ENCODE data around the gene KDM4D.
"Not testable (repeated sequence)": the region's sequence is repeated elsewhere in the genome, so short reads cannot be mapped to it uniquely, and the experiment has no call there.

Gene KDM4D

DNA sequence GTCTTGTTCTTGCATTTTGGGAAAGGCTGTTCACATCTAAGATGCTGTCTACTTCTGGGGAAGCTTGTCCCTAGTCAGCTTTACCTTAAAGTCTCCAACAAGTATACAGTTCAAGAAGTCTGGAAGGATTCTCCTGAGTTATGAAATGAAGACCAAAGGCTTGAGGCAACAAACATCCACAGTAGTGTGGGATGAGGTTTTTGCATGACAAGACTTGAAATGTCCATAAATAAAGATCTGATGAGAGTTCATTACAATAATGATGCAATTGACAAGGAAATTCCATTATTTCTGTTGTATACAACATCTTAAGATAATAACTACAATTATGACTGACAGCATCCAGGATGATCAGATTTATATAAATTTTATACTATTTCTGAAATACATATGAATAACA lies 30.2 kb downstream of the KDM4D start:
- Histone ChIP-seq H3K4me3 (ENCODE audit: low read depth, low read length) (no peak overlapping the region), H3K27me3 (ENCODE audit: control insufficient read depth, insufficient read depth, low read length) (no peaks in the 10 kb centered on the region), H3K4me2 (ENCODE audit: low read length) (no peak overlapping the region), H2AFZ (no peak overlapping the region), H3K36me3 (ENCODE audit: control insufficient read depth, insufficient read depth, low read length) (no peaks in the 10 kb centered on the region), H3K9ac (no peak overlapping the region), H3K79me2 (no peaks in the 10 kb centered on the region), H3K27ac (no peak overlapping the region), H3K4me1 (no peaks in the 10 kb centered on the region), H3K9me3 (ENCODE audit: control insufficient read depth, low read length) (no peaks in the 10 kb centered on the region)
- no peak for TF ChIP-seq CTCF (IDR thresholded peaks at IDR 0.05)

DNA sequence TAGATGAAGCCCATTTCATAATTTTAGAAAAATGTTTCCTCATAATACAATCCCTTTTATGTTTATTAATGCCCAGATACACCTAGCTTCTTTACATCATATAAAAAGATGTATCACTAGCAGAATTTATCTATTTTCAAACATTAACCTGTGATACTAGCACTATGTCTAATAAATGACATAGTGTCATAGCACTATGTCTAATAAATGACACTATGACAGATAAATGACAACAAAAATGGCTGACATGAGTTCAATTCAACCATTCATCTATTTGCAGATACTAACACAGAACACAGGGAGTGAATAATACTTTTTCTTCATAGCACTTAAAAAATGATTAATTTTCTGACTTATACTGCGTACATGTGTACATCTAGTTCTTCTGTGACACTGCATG lies 32.1 kb downstream of the KDM4D start:
- no peaks in the 10 kb centered on the region for H3K27me3 ChIP-seq (ENCODE audit: control insufficient read depth, insufficient read depth, low read length)
- H3K36me3 ChIP-seq (ENCODE audit: control insufficient read depth, insufficient read depth, low read length), result no peaks in the 10 kb centered on the region
- H3K4me3 ChIP-seq (ENCODE audit: low read depth, low read length), result no peak overlapping the region
- no peak overlapping the region for H3K9ac ChIP-seq
- no peak for TF ChIP-seq CTCF (IDR thresholded peaks at IDR 0.05)
- H3K27ac ChIP-seq, result no peak overlapping the region
- H2AFZ ChIP-seq, result no peak overlapping the region
- no peaks in the 10 kb centered on the region for H3K79me2 ChIP-seq
- no peaks in the 10 kb centered on the region for H3K4me1 ChIP-seq
- no peak overlapping the region for H3K4me2 ChIP-seq (ENCODE audit: low read length)
- no peaks in the 10 kb centered on the region for H3K9me3 ChIP-seq (ENCODE audit: control insufficient read depth, low read length)

- H3K9me3 ChIP-seq (ENCODE audit: control insufficient read depth, low read length), result no peaks in the 10 kb centered on the region
- no peak for TF ChIP-seq CTCF (IDR thresholded peaks at IDR 0.05)
- no peaks in the 10 kb centered on the region for H3K27me3 ChIP-seq (ENCODE audit: control insufficient read depth, insufficient read depth, low read length)
- H2AFZ ChIP-seq, result no peak overlapping the region
- no peak overlapping the region for H3K4me2 ChIP-seq (ENCODE audit: low read length)
- H3K4me3 ChIP-seq (ENCODE audit: low read depth, low read length), result no peak overlapping the region
- no peaks in the 10 kb centered on the region for H3K36me3 ChIP-seq (ENCODE audit: control insufficient read depth, insufficient read depth, low read length)
- H3K4me1 ChIP-seq, result no peaks in the 10 kb centered on the region
- no peak overlapping the region for H3K27ac ChIP-seq
- no peak overlapping the region for H3K9ac ChIP-seq
- H3K79me2 ChIP-seq, result no peaks in the 10 kb centered on the region
These were observed 37.9 kb downstream of the KDM4D start for GRCh38 chr11:95011376-95011775.

- TF ChIP-seq CTCF (IDR thresholded peaks at IDR 0.05), result no peak
These were observed 40.8 kb downstream of the KDM4D start for GRCh38 chr11:95014184-95014821.

DNA sequence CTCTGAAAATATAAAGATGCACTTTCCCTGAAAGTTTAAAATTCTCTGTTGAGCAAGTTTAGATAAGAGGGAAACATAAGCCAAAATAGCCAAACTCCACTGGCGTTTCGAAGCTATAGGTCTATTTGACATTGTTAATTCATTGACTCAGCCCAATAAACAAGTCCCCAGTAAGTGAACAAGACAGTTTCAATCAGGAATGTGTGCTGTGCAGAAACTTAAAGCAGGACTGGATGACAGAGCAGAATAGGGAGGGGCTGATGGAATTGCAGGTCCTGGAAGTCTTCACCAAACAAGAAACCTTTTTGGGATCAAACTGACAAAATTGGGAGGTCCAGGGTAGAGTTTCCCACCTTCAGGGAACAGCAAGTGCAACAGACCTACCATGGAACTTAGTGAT lies 42.6 kb downstream of the KDM4D start:
- Histone ChIP-seq H2AFZ (no peak overlapping the region), H3K27ac (no peak overlapping the region), H3K4me2 (ENCODE audit: low read length) (no peak overlapping the region), H3K79me2 (no peaks in the 10 kb centered on the region), H3K36me3 (ENCODE audit: control insufficient read depth, insufficient read depth, low read length) (no peaks in the 10 kb centered on the region), H3K9ac (no peak overlapping the region), H3K4me1 (no peaks in the 10 kb centered on the region), H3K4me3 (ENCODE audit: low read depth, low read length) (no peak overlapping the region), H3K9me3 (ENCODE audit: control insufficient read depth, low read length) (no peaks in the 10 kb centered on the region), H3K27me3 (ENCODE audit: control insufficient read depth, insufficient read depth, low read length) (no peaks in the 10 kb centered on the region)
- no peak for TF ChIP-seq CTCF (IDR thresholded peaks at IDR 0.05)

More at GRCh38 chr11:95014184-95014821, 40.8 kb downstream of the KDM4D start:
- Histone ChIP-seq H3K4me2 (ENCODE audit: low read length) (no peak overlapping the region), H3K27ac (no peak overlapping the region), H3K36me3 (ENCODE audit: control insufficient read depth, insufficient read depth, low read length) (no peaks in the 10 kb centered on the region), H3K9ac (no peak overlapping the region), H3K79me2 (no peaks in the 10 kb centered on the region), H3K4me1 (no peaks in the 10 kb centered on the region), H3K9me3 (ENCODE audit: control insufficient read depth, low read length) (no peaks in the 10 kb centered on the region), H3K27me3 (ENCODE audit: control insufficient read depth, insufficient read depth, low read length) (no peaks in the 10 kb centered on the region), H3K4me3 (ENCODE audit: low read depth, low read length) (no peak overlapping the region), H2AFZ (no peak overlapping the region)

- not testable (repeated sequence) for H3K9ac ChIP-seq; H3K4me2 ChIP-seq (ENCODE audit: low read length); H3K36me3 ChIP-seq (ENCODE audit: control insufficient read depth, insufficient read depth, low read length)
These were observed 48.0 kb downstream of the KDM4D start for GRCh38 chr11:95021468-95021867.

More at GRCh38 chr11:95021468-95021867, 48.0 kb downstream of the KDM4D start:
- H3K27ac ChIP-seq; H3K4me1 ChIP-seq; H3K27me3 ChIP-seq (ENCODE audit: control insufficient read depth, insufficient read depth, low read length); H3K4me3 ChIP-seq (ENCODE audit: low read depth, low read length); H2AFZ ChIP-seq; H3K9me3 ChIP-seq (ENCODE audit: control insufficient read depth, low read length); H3K79me2 ChIP-seq: not testable (repeated sequence)
